ENCODE measurements around the gene LRIG1.

GRCh38 chr3:66406163-66406562 is 94.7 kb downstream of the LRIG1 start:
- TF ChIP-seq EZH2 (optimal IDR thresholded peaks at IDR 0.05; ENCODE audit: low read depth, low read length) (no peak), EZH2phosphoT487 (IDR thresholded peaks at IDR 0.05; ENCODE audit: low read length) (no peak)
- TF ChIP-seq, protein P1, sequence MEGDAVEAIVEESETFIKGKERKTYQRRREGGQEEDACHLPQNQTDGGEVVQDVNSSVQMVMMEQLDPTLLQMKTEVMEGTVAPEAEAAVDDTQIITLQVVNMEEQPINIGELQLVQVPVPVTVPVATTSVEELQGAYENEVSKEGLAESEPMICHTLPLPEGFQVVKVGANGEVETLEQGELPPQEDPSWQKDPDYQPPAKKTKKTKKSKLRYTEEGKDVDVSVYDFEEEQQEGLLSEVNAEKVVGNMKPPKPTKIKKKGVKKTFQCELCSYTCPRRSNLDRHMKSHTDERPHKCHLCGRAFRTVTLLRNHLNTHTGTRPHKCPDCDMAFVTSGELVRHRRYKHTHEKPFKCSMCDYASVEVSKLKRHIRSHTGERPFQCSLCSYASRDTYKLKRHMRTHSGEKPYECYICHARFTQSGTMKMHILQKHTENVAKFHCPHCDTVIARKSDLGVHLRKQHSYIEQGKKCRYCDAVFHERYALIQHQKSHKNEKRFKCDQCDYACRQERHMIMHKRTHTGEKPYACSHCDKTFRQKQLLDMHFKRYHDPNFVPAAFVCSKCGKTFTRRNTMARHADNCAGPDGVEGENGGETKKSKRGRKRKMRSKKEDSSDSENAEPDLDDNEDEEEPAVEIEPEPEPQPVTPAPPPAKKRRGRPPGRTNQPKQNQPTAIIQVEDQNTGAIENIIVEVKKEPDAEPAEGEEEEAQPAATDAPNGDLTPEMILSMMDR (IDR thresholded peaks at IDR 0.05; ENCODE audit: low read length), result no peak

Data from MM.1S (cell line).